ENCODE results near the gene GRK4.
"Not testable (repeated sequence)": the region's sequence is repeated elsewhere in the genome, so short reads cannot be mapped to it uniquely, and the experiment has no call there.

GRK4 gene

GRCh38 chr4:2931512-2932301, 31.7 kb upstream of the GRK4 start:
- peak in 1 of 2 donors; percentile 32 for DNase-seq

- no peak for DNase-seq
Measured at GRCh38 chr4:2932321-2932950, 30.9 kb upstream of the GRK4 start.

- DNase-seq = no peak
Measured at GRCh38 chr4:2932951-2933565, 30.3 kb upstream of the GRK4 start.

GRCh38 chr4:2933566-2934076, 29.8 kb upstream of the GRK4 start:
- DNase-seq = no peak

- DNase-seq = no peak
Measured at GRCh38 chr4:2934077-2934812, 29.1 kb upstream of the GRK4 start.

GRCh38 chr4:2934813-2935761, 28.3 kb upstream of the GRK4 start:
- DNase-seq = peak; percentile 63 to 82

- no peak for DNase-seq
Measured at GRCh38 chr4:2935762-2936743, 27.3 kb upstream of the GRK4 start.

- no peak for DNase-seq
Measured at GRCh38 chr4:2936773-2937145, 26.6 kb upstream of the GRK4 start.

GRCh38 chr4:2937146-2937857, 26.1 kb upstream of the GRK4 start:
- DNase-seq = no peak

- DNase-seq = no peak
Measured at GRCh38 chr4:2937986-2938385, 25.4 kb upstream of the GRK4 start.

- not testable (repeated sequence) for DNase-seq
Measured at GRCh38 chr4:2938411-2938810, 25.0 kb upstream of the GRK4 start.

GRCh38 chr4:2938906-2939305, 24.5 kb upstream of the GRK4 start:
- DNase-seq = no peak

GRCh38 chr4:2939383-2940243, 23.8 kb upstream of the GRK4 start:
- no peak for DNase-seq

GRCh38 chr4:2940267-2941137, 22.9 kb upstream of the GRK4 start:
- DNase-seq = no peak

- no peak for DNase-seq
Measured at GRCh38 chr4:2941138-2942036, 22.0 kb upstream of the GRK4 start.

GRCh38 chr4:2942037-2942531, 21.3 kb upstream of the GRK4 start:
- no peak for DNase-seq
